DOHH2 (cell line): Measurements from ENCODE around the gene AGRN.

Experiments used
- H3F3A ChIP-seq: fragments of 200-600 bp; sonication (generic), shearing (Covaris generic); 2 replicates; pipeline ENCODE4 v1.6.0; 2016; ENCODE audit warnings: antibody characterized with exemption, mild to moderate bottlenecking; ENCODE audit not compliant: control insufficient read depth, insufficient read depth
- H3K27ac ChIP-seq: fragments of 200-600 bp; sonication (generic); 2 replicates; pipeline ENCODE4 v1.5.1; 2014; ENCODE audit warnings: low read depth, mild to moderate bottlenecking, low read length, moderate library complexity
- H3K27me3 ChIP-seq: fragments of 200-600 bp; sonication (generic); 2 replicates; pipeline ENCODE4 v1.6.1; 2014; ENCODE audit warnings: mild to moderate bottlenecking, low read length, mixed read lengths; ENCODE audit not compliant: control insufficient read depth
- H3K36me3 ChIP-seq: fragments of 200-600 bp; sonication (generic); 2 replicates; pipeline ENCODE4 v1.6.1; 2014; ENCODE audit warnings: mild to moderate bottlenecking, low read length, moderate library complexity, mixed read lengths; ENCODE audit not compliant: control insufficient read depth
- H3K4me1 ChIP-seq: fragments of 200-600 bp; sonication (generic); 2 replicates; pipeline ENCODE4 v1.6.1; 2014; ENCODE audit warnings: mild to moderate bottlenecking, low read length, mixed read lengths; ENCODE audit not compliant: control insufficient read depth
- H3K4me2 ChIP-seq: fragments of 200-600 bp; sonication (generic); 2 replicates; pipeline ENCODE4 v1.6.0; 2014; ENCODE audit warnings: mild to moderate bottlenecking, low read length, moderate library complexity
- H3K4me3 ChIP-seq: fragments of 200-600 bp; sonication (generic); 2 replicates; pipeline ENCODE4 v1.5.1; 2014; ENCODE audit warnings: mild to moderate bottlenecking, low read length, mixed read lengths
- H3K79me2 ChIP-seq: fragments of 200-600 bp; sonication (generic); 2 replicates; pipeline ENCODE4 v1.6.1; 2014; ENCODE audit warnings: mild to moderate bottlenecking, low read length, mixed read lengths; ENCODE audit not compliant: control insufficient read depth
- H3K9me2 ChIP-seq: fragments of 200-600 bp; sonication (generic); replicated peaks from 2 replicates; pipeline ENCODE4 v1.6.1; 2014; ENCODE audit warnings: mild to moderate bottlenecking, low read length, mixed read lengths; ENCODE audit not compliant: control insufficient read depth
- H3K9me3 ChIP-seq: fragments of 200-600 bp; sonication (generic); 2 replicates; pipeline ENCODE4 v1.6.1; 2014; ENCODE audit warnings: antibody characterized with exemption, low read length, mixed read lengths; ENCODE audit not compliant: control insufficient read depth, insufficient read depth
- H4K20me1 ChIP-seq: fragments of 200-600 bp; sonication (generic); 2 replicates; pipeline ENCODE4 v1.6.0; 2014; ENCODE audit warnings: low read depth, mild to moderate bottlenecking, antibody characterized with exemption, low read length, moderate library complexity; ENCODE audit not compliant: control insufficient read depth, insufficient read depth
- EZH2phosphoT487 ChIP-seq: fragments of 200-600 bp; sonication (generic); IDR thresholded peaks from 2 replicates; pipeline ENCODE4 v1.6.1; 2017; ENCODE audit warnings: borderline replicate concordance, mild to moderate bottlenecking, antibody characterized with exemption, low read length, moderate library complexity, mixed read lengths
- TF ChIP-seq, protein P1 (sequence below): fragments of 200-600 bp; sonication (generic); IDR thresholded peaks from one replicate; pipeline ENCODE4 v1.5.1; 2014; ENCODE audit warnings: antibody characterized with exemption, mild to moderate bottlenecking, low read depth, low read length; ENCODE audit not compliant: poor library complexity, severe bottlenecking

AGRN gene

DNA sequence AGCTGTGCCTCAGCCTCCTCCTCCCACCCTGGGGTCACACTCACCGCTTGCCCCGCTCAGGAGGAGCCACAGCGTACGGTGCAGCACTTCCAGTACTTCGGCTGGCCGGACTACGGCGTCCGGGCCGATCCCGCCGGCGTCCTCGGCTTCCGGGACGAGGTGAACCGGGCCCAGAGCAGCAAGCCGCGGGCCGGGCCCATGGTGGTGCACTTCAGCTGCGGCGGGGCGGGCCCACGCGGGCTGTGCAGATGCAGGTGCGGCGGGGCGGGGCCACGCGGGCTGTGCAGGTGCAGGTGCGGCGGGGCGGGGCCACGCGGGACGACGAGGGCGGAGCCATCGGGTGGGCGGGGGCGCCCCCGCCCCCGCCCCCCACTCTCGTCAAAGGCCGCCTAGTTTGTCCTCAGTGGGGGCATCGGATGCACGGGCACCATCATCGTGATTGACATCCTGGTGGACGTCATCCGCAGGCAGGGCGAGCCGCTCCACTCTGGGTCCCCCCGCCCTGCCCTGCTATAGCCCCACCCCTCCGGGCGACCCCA lies 48.7 kb downstream of the AGRN start:
- H3K4me2 ChIP-seq, result peak overlapping the region; percentile 84

DNA sequence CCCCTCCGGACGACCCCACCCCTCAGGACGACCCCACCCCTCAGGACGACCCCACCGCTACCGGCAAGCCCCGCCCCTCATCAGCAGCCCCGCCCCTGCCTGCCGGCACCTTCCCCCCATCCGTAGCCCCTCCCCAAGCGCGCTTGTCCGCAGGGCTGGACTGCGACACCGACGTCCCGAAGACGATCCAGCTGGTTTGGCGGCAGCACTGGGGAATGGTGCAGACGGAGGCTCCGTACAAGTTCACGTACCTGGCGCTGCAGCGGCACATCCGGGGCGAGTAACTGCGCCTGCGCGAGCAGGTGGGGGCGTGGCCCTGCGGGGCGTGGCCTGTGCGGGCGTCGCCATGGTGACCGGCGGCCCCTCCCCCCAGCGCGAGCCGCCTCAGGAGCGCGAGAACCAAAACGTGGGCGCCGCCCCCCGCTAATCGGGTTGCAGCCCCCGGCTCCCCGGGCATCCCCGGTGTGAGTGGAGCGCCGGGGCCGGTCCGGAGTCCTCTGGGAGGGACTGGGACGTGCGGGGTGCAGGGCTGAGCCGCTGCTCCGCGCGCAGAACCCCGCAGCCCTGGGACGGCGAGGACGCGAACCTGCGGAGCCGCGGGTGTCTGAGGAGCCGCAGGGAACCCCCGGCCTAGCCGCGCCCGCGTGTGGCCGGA lies 49.3 kb downstream of the AGRN start:
- Histone ChIP-seq H4K20me1 (peaks cover 3% of the 10 kb centered on the region; the same call in 1 of the 2 replicates), H3K79me2 (no peaks in the 10 kb centered on the region), H3K9me3 (no peaks in the 10 kb centered on the region), H3K36me3 (no peaks in the 10 kb centered on the region), H3K4me1 (peaks cover 33% of the 10 kb centered on the region), H3K4me2 (peak overlapping the region; percentile 84), H3K9me2 (no peaks in the 10 kb centered on the region), H3K27ac (no peak overlapping the region), H3K4me3 (peak overlapping the region; percentile 90), H3K27me3 (peaks cover 17% of the 10 kb centered on the region), H3F3A (no peaks in the 10 kb centered on the region)
- no peak for TF ChIP-seq EZH2phosphoT487
- TF ChIP-seq, protein P1, sequence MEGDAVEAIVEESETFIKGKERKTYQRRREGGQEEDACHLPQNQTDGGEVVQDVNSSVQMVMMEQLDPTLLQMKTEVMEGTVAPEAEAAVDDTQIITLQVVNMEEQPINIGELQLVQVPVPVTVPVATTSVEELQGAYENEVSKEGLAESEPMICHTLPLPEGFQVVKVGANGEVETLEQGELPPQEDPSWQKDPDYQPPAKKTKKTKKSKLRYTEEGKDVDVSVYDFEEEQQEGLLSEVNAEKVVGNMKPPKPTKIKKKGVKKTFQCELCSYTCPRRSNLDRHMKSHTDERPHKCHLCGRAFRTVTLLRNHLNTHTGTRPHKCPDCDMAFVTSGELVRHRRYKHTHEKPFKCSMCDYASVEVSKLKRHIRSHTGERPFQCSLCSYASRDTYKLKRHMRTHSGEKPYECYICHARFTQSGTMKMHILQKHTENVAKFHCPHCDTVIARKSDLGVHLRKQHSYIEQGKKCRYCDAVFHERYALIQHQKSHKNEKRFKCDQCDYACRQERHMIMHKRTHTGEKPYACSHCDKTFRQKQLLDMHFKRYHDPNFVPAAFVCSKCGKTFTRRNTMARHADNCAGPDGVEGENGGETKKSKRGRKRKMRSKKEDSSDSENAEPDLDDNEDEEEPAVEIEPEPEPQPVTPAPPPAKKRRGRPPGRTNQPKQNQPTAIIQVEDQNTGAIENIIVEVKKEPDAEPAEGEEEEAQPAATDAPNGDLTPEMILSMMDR, result no peak

More for the DNA sequence above, 48.7 kb downstream of the AGRN start:
- peaks cover 20% of the 10 kb centered on the region for H3K27me3 ChIP-seq
- no peaks in the 10 kb centered on the region for H3K36me3 ChIP-seq
- no peaks in the 10 kb centered on the region for H3F3A ChIP-seq
- H3K9me2 ChIP-seq, result no peaks in the 10 kb centered on the region
- peaks cover 39% of the 10 kb centered on the region for H3K4me1 ChIP-seq
- TF ChIP-seq EZH2phosphoT487, result no peak
- TF ChIP-seq, protein P1, result no peak
- H3K4me3 ChIP-seq, result peak overlapping the region; percentile 90
- H3K79me2 ChIP-seq, result no peaks in the 10 kb centered on the region
- H4K20me1 ChIP-seq, result peaks cover 3% of the 10 kb centered on the region; the same call in 1 of the 2 replicates
- no peak overlapping the region for H3K27ac ChIP-seq
- H3K9me3 ChIP-seq, result no peaks in the 10 kb centered on the region

DNA sequence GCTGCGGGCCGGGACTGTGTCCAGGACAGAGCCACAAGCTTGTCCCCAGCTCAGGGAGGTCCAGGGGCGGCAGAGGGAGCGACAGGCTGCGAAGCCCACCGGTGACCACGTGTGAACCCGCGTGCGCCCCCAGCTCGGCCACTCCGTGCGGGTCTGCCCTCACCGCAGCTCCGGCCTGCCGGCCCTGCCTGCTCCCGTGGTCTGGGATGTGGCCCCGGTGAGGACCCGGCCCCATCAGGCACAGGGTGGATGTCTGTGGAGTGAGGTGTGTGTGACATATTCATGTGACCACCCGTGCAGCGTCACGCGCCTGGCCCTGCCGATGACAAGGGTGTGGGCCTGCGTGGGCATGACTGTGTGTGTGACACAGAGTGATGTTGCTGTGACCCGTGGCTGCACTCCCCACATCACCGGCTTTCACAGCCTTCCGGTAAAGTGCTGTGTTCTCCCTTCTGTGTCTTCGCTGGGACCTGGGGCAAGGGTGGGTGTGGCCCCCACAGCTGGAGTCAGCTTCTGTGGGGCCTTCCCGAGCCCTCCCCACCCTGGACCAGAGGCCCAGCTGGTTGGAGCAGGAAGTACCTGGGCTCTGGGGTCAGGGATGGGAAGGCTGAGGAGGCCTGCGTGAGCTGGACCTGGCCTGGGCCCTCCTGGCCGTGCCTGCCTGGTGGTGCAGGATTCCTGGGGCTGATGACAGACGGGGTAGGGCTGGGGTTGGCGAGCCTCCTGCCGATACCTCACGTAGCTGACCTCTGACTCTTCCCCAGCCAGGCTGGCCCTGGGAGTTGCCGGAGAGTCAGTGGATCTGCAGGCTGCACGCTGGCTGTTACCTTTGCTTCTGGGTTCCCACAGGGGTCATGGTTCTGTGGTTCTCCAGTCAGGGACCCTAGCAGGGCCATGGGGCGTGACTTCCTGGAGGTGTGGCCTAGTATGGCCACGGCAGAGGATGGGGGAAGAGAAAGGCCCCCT lies 50.1 kb downstream of the AGRN start:
- peak overlapping the region; percentile 90 for H3K4me3 ChIP-seq
- peak overlapping the region; percentile 84 for H3K4me2 ChIP-seq
- H3K27ac ChIP-seq, result no peak overlapping the region

More for the DNA sequence above, 50.1 kb downstream of the AGRN start:
- H4K20me1 ChIP-seq, result peaks cover 3% of the 10 kb centered on the region; the same call in 1 of the 2 replicates
- peaks cover 14% of the 10 kb centered on the region for H3K27me3 ChIP-seq
- H3K4me1 ChIP-seq, result peaks cover 30% of the 10 kb centered on the region
- H3K36me3 ChIP-seq, result no peaks in the 10 kb centered on the region
- H3F3A ChIP-seq, result no peaks in the 10 kb centered on the region
- no peaks in the 10 kb centered on the region for H3K79me2 ChIP-seq
- H3K9me2 ChIP-seq, result no peaks in the 10 kb centered on the region
- no peaks in the 10 kb centered on the region for H3K9me3 ChIP-seq
- no peak for TF ChIP-seq EZH2phosphoT487
- TF ChIP-seq, protein P1, result no peak
